Muscle layer of colon (tissue), 2 donors: Measurements from ENCODE around the gene CMSS1.

Experiments used
- H3K27ac ChIP-seq: one replicate; pipeline ENCODE4 v1.7.0; 2013; ENCODE audit warnings: low read depth, mild to moderate bottlenecking, low read length, moderate library complexity
- H3K27me3 ChIP-seq, 2 donors: one replicate each; pipeline ENCODE4 v1.7.0; 2013; ENCODE audit warnings: low read length in 2 of 2, mild to moderate bottlenecking in 2 of 2; ENCODE audit not compliant: insufficient read depth in 2 of 2, control insufficient read depth in 1 of 2
- H3K36me3 ChIP-seq: one replicate; pipeline ENCODE4 v1.7.0; 2013; ENCODE audit warnings: mild to moderate bottlenecking, low read length; ENCODE audit not compliant: insufficient read depth
- H3K4me1 ChIP-seq: one replicate; pipeline ENCODE4 v1.7.0; 2013; ENCODE audit warnings: mild to moderate bottlenecking, low read length; ENCODE audit not compliant: insufficient read depth
- H3K4me3 ChIP-seq, 2 donors: one replicate each; pipeline ENCODE4 v1.7.0; 2013; ENCODE audit warnings: low read length in 2 of 2, low read depth in 1 of 2, mild to moderate bottlenecking in 1 of 2, moderate library complexity in 1 of 2
- H3K9ac ChIP-seq: one replicate; pipeline ENCODE4 v1.7.0; 2013; ENCODE audit warnings: low read length
- H3K9me3 ChIP-seq: one replicate; pipeline ENCODE4 v1.7.0; 2013; ENCODE audit warnings: mild to moderate bottlenecking, low read length
- donor health status: abdominal sarcoma.
- donor health status: Adenocarcinoma of cecum.

The CMSS1 gene

GRCh38 chr3:99911433-99911832 lies 93.8 kb downstream of the CMSS1 start:
- H3K9me3 ChIP-seq = no peaks in the 10 kb centered on the region
- H3K9ac ChIP-seq = no peak overlapping the region
- no peaks in the 10 kb centered on the region for H3K27me3 ChIP-seq
- H3K4me1 ChIP-seq = peaks cover 6% of the 10 kb centered on the region
- H3K4me3 ChIP-seq = no peak overlapping the region
- H3K27ac ChIP-seq = no peak overlapping the region
- H3K36me3 ChIP-seq = no peaks in the 10 kb centered on the region

DNA sequence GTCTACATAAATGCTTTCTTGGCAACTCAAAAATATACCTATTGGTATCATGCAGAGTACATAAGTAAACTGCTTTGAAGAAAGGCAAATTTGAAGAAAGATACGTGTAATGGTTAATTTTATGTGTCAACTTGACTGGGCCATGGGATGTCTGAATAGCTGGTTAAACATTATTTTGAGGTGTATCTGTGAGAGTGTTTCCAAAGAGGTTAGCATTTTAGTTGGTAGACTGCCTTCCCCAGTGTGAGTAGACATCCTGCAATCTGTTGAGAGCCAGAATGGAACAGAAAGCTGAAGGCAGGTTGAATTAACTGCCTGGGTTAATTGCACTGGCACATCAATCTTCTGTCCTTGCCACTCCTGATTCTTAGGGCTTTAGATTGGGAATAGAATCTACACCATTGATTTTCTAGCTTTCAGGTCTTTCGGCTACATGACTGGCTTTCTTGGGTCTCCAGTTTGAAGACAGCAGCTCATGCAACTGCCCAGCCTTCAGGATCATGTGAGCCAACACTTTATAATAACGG lies 98.3 kb downstream of the CMSS1 start:
- Histone ChIP-seq H3K4me3 (no peak overlapping the region), H3K27ac (no peak overlapping the region), H3K9ac (no peak overlapping the region), H3K36me3 (no peaks in the 10 kb centered on the region), H3K27me3 (no peaks in the 10 kb centered on the region), H3K9me3 (no peaks in the 10 kb centered on the region), H3K4me1 (peaks cover 17% of the 10 kb centered on the region)

DNA sequence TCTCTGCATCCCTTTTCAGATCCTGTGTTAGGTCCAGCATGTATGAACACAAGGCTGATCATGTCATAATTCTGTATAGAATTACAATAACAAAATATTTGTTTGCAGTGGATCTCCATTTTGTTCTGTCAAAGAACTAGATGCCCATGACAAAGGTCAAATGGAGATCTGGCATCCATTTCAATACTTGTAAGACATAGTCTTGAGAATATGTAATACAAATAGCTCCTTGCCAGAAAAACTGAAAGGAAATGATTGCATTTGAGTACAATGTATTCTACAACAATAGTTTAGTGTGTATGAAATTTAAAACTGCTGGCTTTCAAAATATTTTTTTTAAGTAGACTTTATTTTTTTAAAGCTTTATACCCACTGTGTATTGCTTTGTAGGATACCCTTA lies 101.1 kb downstream of the CMSS1 start:
- no peak overlapping the region for H3K4me3 ChIP-seq
- H3K9me3 ChIP-seq = no peaks in the 10 kb centered on the region
- H3K9ac ChIP-seq = no peak overlapping the region
- H3K4me1 ChIP-seq = peaks cover 21% of the 10 kb centered on the region
- no peaks in the 10 kb centered on the region for H3K36me3 ChIP-seq
- H3K27ac ChIP-seq = no peak overlapping the region
- no peaks in the 10 kb centered on the region for H3K27me3 ChIP-seq

DNA sequence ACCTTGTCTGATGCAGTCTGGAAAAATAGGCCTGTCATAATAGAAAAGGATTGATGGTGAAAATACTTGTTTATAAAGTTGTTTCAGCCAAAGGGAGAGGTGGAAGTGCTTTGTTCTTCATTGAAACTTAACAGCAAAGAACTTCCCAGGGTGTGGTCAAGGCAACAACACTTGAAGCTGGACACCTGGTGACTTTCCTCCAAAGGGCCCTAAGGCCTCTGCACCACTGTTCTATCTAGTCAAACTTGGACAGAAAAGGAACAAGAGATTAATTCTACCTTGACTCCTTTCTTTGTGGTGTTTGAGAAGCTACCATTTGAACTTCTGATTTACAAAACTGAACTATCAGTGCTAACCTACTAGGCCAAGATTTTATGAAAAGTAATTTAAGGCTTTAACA lies 102.0 kb downstream of the CMSS1 start:
- Histone ChIP-seq H3K27ac (no peak overlapping the region), H3K27me3 (no peaks in the 10 kb centered on the region), H3K4me1 (peaks cover 21% of the 10 kb centered on the region), H3K36me3 (no peaks in the 10 kb centered on the region), H3K9ac (no peak overlapping the region), H3K4me3 (no peak overlapping the region), H3K9me3 (no peaks in the 10 kb centered on the region)

DNA sequence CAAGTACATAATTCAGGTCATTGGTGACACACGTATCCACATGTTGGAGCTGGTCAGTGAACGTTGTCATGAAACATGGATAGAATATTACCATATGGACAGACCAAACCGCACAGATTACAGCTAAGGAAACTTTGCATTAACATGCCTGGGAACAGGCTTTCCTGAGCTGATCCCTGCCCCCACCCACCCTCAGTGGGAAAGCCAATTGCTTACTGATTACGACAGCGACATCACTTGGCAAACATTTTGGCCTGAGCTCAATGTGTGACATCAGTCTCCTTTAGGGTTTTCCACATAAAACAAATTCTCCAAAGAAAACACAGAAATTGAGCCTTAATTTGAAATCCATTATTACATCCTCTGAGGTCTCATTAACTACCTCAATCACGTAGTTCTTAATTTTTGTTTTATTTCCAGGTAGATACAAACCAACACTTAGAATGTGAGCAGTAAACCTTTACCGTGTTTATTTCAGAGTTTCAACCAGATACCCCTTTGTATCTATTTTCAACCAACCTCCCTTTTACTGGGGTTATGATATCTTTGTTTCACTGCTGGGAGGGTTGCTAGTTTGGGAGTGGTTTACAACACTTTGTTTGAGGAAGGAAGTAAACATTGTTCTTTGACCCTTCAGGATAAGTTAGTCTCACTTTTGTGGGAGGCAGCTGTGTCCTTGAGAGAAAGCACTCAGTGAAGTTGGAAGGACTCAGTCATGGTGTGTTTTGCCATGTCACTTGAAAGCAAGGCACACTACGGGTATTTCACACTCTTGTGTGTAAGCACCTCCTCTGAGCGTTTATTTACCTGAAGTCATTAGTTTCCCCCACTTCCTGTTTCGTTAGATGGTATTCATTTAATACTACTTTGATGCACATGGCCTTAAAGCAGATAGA lies 103.1 kb downstream of the CMSS1 start:
- Histone ChIP-seq H3K27ac (no peak overlapping the region), H3K4me3 (no peak overlapping the region), H3K9me3 (no peaks in the 10 kb centered on the region), H3K4me1 (peaks cover 30% of the 10 kb centered on the region), H3K36me3 (no peaks in the 10 kb centered on the region), H3K9ac (no peak overlapping the region), H3K27me3 (no peaks in the 10 kb centered on the region)

GRCh38 chr3:99921377-99921695 lies 103.7 kb downstream of the CMSS1 start:
- Histone ChIP-seq H3K27me3 (no peaks in the 10 kb centered on the region), H3K36me3 (no peaks in the 10 kb centered on the region), H3K4me3 (no peak overlapping the region), H3K9me3 (no peaks in the 10 kb centered on the region), H3K27ac (no peak overlapping the region), H3K4me1 (peaks cover 36% of the 10 kb centered on the region), H3K9ac (no peak overlapping the region)

DNA sequence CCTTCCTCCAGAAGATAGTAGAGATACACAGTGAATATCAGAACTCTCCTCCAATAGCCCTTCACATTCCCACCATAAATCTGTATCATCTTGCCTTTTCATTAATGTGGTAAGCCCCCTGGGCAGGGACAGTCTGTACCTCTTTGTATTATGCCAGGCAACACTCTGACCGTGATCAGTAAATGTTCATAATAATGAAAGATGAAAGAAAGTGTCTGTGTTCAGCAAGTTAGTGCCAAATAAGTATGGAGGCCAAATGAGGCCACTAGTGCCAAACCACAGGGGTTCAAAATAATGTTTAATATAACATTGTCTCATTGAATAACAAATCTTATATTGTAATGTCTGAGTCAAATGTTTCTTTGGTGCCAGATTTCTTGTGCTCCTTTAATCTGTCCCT lies 104.3 kb downstream of the CMSS1 start:
- Histone ChIP-seq H3K27me3 (no peaks in the 10 kb centered on the region), H3K4me3 (no peak overlapping the region), H3K27ac (no peak overlapping the region), H3K36me3 (no peaks in the 10 kb centered on the region), H3K9me3 (no peaks in the 10 kb centered on the region), H3K4me1 (peaks cover 36% of the 10 kb centered on the region), H3K9ac (no peak overlapping the region)

DNA sequence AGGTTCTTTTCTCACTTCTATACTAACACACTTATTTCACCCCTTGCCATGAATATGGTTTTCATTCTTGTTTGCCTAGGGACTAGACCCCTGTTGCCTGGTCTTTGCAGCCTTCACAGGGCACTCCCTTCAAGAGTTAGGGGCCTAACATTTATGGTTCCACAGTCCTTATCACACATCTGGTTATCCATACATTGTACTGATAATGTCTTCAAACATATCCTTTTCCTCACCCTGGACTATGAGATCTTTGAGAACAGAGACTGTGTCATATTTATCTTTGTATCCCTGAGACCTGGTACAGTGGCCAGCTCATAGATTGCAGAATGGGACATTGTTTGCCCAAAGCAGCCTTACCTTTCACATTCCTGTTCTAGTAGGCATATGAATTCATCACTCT lies 106.2 kb downstream of the CMSS1 start:
- Histone ChIP-seq H3K4me3 (no peak overlapping the region), H3K27ac (no peak overlapping the region), H3K4me1 (peaks cover 48% of the 10 kb centered on the region), H3K9me3 (no peaks in the 10 kb centered on the region), H3K36me3 (no peaks in the 10 kb centered on the region), H3K9ac (no peak overlapping the region), H3K27me3 (no peaks in the 10 kb centered on the region)

- H3K36me3 ChIP-seq = no peaks in the 10 kb centered on the region
- no peak overlapping the region for H3K27ac ChIP-seq
- no peak overlapping the region for H3K4me3 ChIP-seq
- no peaks in the 10 kb centered on the region for H3K27me3 ChIP-seq
- peaks cover 52% of the 10 kb centered on the region for H3K4me1 ChIP-seq
- H3K9me3 ChIP-seq = no peaks in the 10 kb centered on the region
- H3K9ac ChIP-seq = no peak overlapping the region
Measured at GRCh38 chr3:99925584-99926230, 108.0 kb downstream of the CMSS1 start.

DNA sequence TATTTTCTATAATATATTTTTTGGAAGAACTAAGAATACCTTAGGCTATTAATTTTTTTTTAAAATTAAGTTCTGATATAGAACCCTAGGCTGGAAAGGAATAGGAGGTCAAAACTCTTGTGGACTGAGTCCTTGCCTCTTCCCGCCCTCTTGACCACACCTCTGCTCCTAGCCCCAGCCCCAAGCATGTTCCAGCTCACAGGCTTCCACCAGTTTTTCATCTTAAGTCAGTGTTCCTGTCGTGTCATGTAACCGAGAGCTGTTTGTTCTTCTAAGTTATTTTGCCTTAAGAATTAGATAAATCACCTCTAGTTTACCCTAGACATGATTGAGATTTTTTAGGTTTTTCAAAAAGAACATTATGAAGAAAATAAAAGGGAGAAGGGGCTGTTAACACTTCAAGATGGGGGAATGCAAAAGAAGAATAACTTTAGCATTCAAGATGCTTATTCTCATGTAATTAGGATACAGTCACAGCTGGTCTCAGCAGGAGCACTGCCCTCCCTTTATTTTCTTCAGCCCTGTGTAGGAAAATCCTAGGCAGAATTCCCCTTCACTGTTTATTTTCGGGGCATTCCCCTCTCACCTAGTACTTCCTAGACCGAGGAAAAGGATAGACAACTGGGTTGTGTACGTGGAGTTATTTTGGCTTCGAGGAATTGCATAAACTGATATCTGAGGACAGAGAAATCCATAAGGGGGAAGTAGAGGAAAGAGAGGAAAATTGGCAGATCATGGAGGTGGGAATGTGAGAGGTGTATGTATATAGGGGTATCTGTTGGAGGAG lies 110.2 kb downstream of the CMSS1 start:
- no peak overlapping the region for H3K9ac ChIP-seq
- peak overlapping the region; percentile 79 for H3K27ac ChIP-seq
- H3K4me1 ChIP-seq = peaks cover 50% of the 10 kb centered on the region

More for the DNA sequence above, 110.2 kb downstream of the CMSS1 start:
- no peaks in the 10 kb centered on the region for H3K36me3 ChIP-seq
- H3K9me3 ChIP-seq = no peaks in the 10 kb centered on the region
- H3K4me3 ChIP-seq = no peak overlapping the region
- H3K27me3 ChIP-seq = no peaks in the 10 kb centered on the region
